HG02970 (cell line): ENCODE results near the gene GALNT2.

Experiments used
- ATAC-seq: cut with Tn5 transposase; IDR thresholded peaks from one replicate; pipeline ENCODE4 v1.9.1; 2021; ENCODE audit warnings: mild to moderate bottlenecking, moderate library complexity, moderate number of reproducible peaks; ENCODE audit not compliant: unreplicated experiment, low FRiP score

Gene GALNT2

GRCh38 chr1:230070321-230071208, 3.5 kb downstream of the GALNT2 start:
- no peak for ATAC-seq

- no peak for ATAC-seq
Measured at GRCh38 chr1:230071316-230071715, 4.3 kb downstream of the GALNT2 start.

GRCh38 chr1:230072296-230072695, 5.3 kb downstream of the GALNT2 start:
- no peak for ATAC-seq

GRCh38 chr1:230072866-230073265, 5.8 kb downstream of the GALNT2 start:
- ATAC-seq: no peak

GRCh38 chr1:230073371-230074035, 6.5 kb downstream of the GALNT2 start:
- no peak for ATAC-seq

GRCh38 chr1:230074270-230074669, 7.2 kb downstream of the GALNT2 start:
- ATAC-seq: no peak

- ATAC-seq: no peak
Measured at GRCh38 chr1:230074762-230075161, 7.7 kb downstream of the GALNT2 start.

- no peak for ATAC-seq
Measured at GRCh38 chr1:230076121-230076520, 9.1 kb downstream of the GALNT2 start.

GRCh38 chr1:230077011-230077410, 10.0 kb downstream of the GALNT2 start:
- ATAC-seq: no peak

GRCh38 chr1:230077436-230078213, 10.6 kb downstream of the GALNT2 start:
- no peak for ATAC-seq

GRCh38 chr1:230079199-230080024, 12.4 kb downstream of the GALNT2 start:
- ATAC-seq: no peak

- ATAC-seq: no peak
Measured at GRCh38 chr1:230080822-230081221, 13.8 kb downstream of the GALNT2 start.

- ATAC-seq: no peak
Measured at GRCh38 chr1:230081751-230082150, 14.7 kb downstream of the GALNT2 start.

GRCh38 chr1:230082211-230082610, 15.2 kb downstream of the GALNT2 start:
- no peak for ATAC-seq

GRCh38 chr1:230083053-230083452, 16.0 kb downstream of the GALNT2 start:
- no peak for ATAC-seq

- no peak for ATAC-seq
Measured at GRCh38 chr1:230083746-230084407, 16.8 kb downstream of the GALNT2 start.

GRCh38 chr1:230084408-230085177, 17.6 kb downstream of the GALNT2 start:
- no peak for ATAC-seq

- no peak for ATAC-seq
Measured at GRCh38 chr1:230085178-230085515, 18.1 kb downstream of the GALNT2 start.

- ATAC-seq: no peak
Measured at GRCh38 chr1:230086151-230086550, 19.1 kb downstream of the GALNT2 start.
